Activated CD8-positive, alpha-beta T cell treated with anti-CD3 and anti-CD28 coated beads for 36 hours (primary cell): ENCODE results near the gene ARHGAP40. TPM values are rescaled to one million over a fixed set of nuclear protein-coding genes. Genes with fewer than 3 reads are reported as not detected.

Source experiments
- ATAC-seq: fragments of 200-7000 bp; cut with Tn5 transposase; one replicate; pipeline ENCODE4 v1.10.0; 2021; ENCODE audit warnings: mild to moderate bottlenecking, moderate library complexity
- CTCF ChIA-PET: fragments of 350-600 bp; sonication (Branson Sonifier 250); formaldehyde crosslinking; loops from one replicate; lab custom pipeline; 2021; ENCODE audit warnings: antibody characterized with exemption; lab: Charles Lee
- POLR2A ChIA-PET: fragments of 350-600 bp; sonication (Branson Sonifier 250); formaldehyde crosslinking; loops from one replicate; lab custom pipeline; 2021; ENCODE audit warnings: antibody characterized with exemption; lab: Charles Lee
- DNase-seq: peaks from one replicate; pipeline ENCODE4 v3.0.0-alpha.2; 2020
- H3K27ac Mint-ChIP-seq: one replicate; pipeline ENCODE4 v1.8.0; 2021; ENCODE audit warnings: mild to moderate bottlenecking, mixed read lengths
- H3K27me3 Mint-ChIP-seq: one replicate; pipeline ENCODE4 v1.8.0; 2021; ENCODE audit warnings: mixed read lengths
- H3K36me3 Mint-ChIP-seq: one replicate; pipeline ENCODE4 v1.8.0; 2021; ENCODE audit warnings: low read depth, mixed read lengths
- H3K4me1 Mint-ChIP-seq: one replicate; pipeline ENCODE4 v1.8.0; 2021; ENCODE audit warnings: low read depth, mixed read lengths
- H3K4me3 Mint-ChIP-seq: one replicate; pipeline ENCODE4 v1.8.0; 2021; ENCODE audit warnings: mild to moderate bottlenecking, moderate library complexity, mixed read lengths
- H3K9me3 Mint-ChIP-seq: one replicate; pipeline ENCODE4 v1.8.0; 2021; ENCODE audit warnings: mixed read lengths
- CTCF ChIP-seq: fragments of 200-600 bp; IDR thresholded peaks from one replicate; pipeline ENCODE4 v1.8.0; 2022; ENCODE audit warnings: antibody characterized with exemption, mild to moderate bottlenecking
- intact Hi-C: fragments of 100-400 bp; cut with micrococcal nuclease; formaldehyde crosslinking; loops from one replicate; pipeline ENCODE4 v1.10.0; 2022
- total RNA-seq, 2 experiments: library from RNA; stranded (reverse); gene quantifications; one replicate each; pipeline ENCODE4 v1.2.3, GENCODE V29; 2021

The ARHGAP40 gene
- total RNA-seq, 2 experiments from 2014 or later, result not detected

GRCh38 chr20:38615283-38615682 is 13.7 kb downstream of the ARHGAP40 start:
- intact Hi-C loops, result no loop called here
- CTCF ChIA-PET, result interaction anchor here (1.7 kb wide), 1 partner anchor 44 kb away, joined by 6 read pairs; no protein-coding TSS in a partner anchor
- no peak for TF ChIP-seq CTCF
- DNase-seq (no peak), ATAC-seq (no peak)
- Mint-ChIP-seq H3K4me1 (no peaks in the 10 kb centered on the region), H3K4me3 (no peak overlapping the region), H3K36me3 (no peaks in the 10 kb centered on the region), H3K9me3 (no peaks in the 10 kb centered on the region), H3K27ac (no peak overlapping the region), H3K27me3 (peaks cover 16% of the 10 kb centered on the region)
- POLR2A ChIA-PET, result no interaction called here

- DNase-seq, result no peak
- TF ChIP-seq CTCF, result no peak
- Mint-ChIP-seq H3K27ac (no peak overlapping the region), H3K27me3 (peaks cover 15% of the 10 kb centered on the region), H3K9me3 (no peaks in the 10 kb centered on the region), H3K4me3 (no peak overlapping the region), H3K36me3 (no peaks in the 10 kb centered on the region), H3K4me1 (no peaks in the 10 kb centered on the region)
- no peak for ATAC-seq
- intact Hi-C loops, result no loop called here
- ChIA-PET CTCF (no interaction called here), POLR2A (no interaction called here)
These were observed 14.8 kb downstream of the ARHGAP40 start for GRCh38 chr20:38616457-38616856.

- TF ChIP-seq CTCF, result no peak
These were observed 15.6 kb downstream of the ARHGAP40 start for GRCh38 chr20:38617011-38617829.

GRCh38 chr20:38617830-38618196 is 16.2 kb downstream of the ARHGAP40 start:
- intact Hi-C loops, result no loop called here
- no peak for TF ChIP-seq CTCF
- no peaks in the 10 kb centered on the region for H3K36me3 Mint-ChIP-seq
- H3K27me3 Mint-ChIP-seq, result peaks cover 16% of the 10 kb centered on the region
- H3K9me3 Mint-ChIP-seq, result no peaks in the 10 kb centered on the region
- ChIA-PET POLR2A (no interaction called here), CTCF (no interaction called here)
- ATAC-seq (no peak), DNase-seq (no peak)
- no peak overlapping the region for H3K4me3 Mint-ChIP-seq
- no peaks in the 10 kb centered on the region for H3K4me1 Mint-ChIP-seq
- no peak overlapping the region for H3K27ac Mint-ChIP-seq

More at GRCh38 chr20:38617011-38617829, 15.6 kb downstream of the ARHGAP40 start:
- Mint-ChIP-seq H3K4me3 (no peak overlapping the region), H3K27me3 (peaks cover 16% of the 10 kb centered on the region), H3K27ac (no peak overlapping the region), H3K4me1 (no peaks in the 10 kb centered on the region), H3K36me3 (no peaks in the 10 kb centered on the region), H3K9me3 (no peaks in the 10 kb centered on the region)
- CTCF ChIA-PET, result no interaction called here
- ATAC-seq, result no peak
- POLR2A ChIA-PET, result no interaction called here
- no peak for DNase-seq
- intact Hi-C loops, result no loop called here

GRCh38 chr20:38620441-38620840 is 18.8 kb downstream of the ARHGAP40 start:
- no peaks in the 10 kb centered on the region for H3K36me3 Mint-ChIP-seq
- no peak overlapping the region for H3K27ac Mint-ChIP-seq
- H3K9me3 Mint-ChIP-seq, result no peaks in the 10 kb centered on the region
- no peak for TF ChIP-seq CTCF
- ATAC-seq (no peak), DNase-seq (no peak)
- H3K4me1 Mint-ChIP-seq, result no peaks in the 10 kb centered on the region
- H3K27me3 Mint-ChIP-seq, result peaks cover 16% of the 10 kb centered on the region
- intact Hi-C loops, result no loop called here
- ChIA-PET CTCF (no interaction called here), POLR2A (no interaction called here)
- no peak overlapping the region for H3K4me3 Mint-ChIP-seq
